CD4-positive, alpha-beta T cell treated with Interleukin-6 for 4 hours (primary cell): ENCODE data around the gene ATG4D.
"Not testable (repeated sequence)": the region's sequence is repeated elsewhere in the genome, so short reads cannot be mapped to it uniquely, and the experiment has no call there.

Source experiments
- DNase-seq: peaks from one replicate; pipeline ENCODE4 v3.0.0-alpha.2; 2020; ENCODE audit warnings: mixed read lengths

The ATG4D gene

DNA sequence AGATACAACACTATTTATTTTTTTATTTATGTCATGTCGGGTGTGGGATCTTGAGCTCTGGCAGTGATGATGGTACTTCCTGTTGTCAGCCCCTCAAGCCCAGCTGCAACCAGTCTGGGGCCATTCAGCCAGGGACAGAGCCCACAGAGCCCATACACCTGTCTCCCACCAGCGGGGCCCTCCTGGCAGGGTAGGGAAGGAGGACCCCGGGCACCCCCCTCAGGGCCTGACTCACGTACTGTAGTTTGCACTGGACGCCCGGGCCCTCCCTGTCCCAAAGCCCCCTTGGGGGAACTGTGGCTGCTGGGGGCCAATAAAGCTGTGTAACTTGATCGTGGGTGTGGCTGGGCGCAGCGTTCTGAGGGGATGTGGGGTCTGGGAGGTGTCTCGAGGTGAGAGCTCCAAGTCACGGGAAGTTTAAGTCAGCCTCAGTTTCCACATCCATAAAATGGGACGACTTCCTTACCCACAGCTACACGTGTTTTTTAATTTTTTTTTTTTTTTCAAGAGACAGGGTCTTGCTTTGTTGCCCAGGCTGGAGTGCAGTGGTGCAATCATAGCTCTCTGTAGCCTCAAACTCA, 9.5 kb downstream of the ATG4D start:
- no peak for DNase-seq

DNA sequence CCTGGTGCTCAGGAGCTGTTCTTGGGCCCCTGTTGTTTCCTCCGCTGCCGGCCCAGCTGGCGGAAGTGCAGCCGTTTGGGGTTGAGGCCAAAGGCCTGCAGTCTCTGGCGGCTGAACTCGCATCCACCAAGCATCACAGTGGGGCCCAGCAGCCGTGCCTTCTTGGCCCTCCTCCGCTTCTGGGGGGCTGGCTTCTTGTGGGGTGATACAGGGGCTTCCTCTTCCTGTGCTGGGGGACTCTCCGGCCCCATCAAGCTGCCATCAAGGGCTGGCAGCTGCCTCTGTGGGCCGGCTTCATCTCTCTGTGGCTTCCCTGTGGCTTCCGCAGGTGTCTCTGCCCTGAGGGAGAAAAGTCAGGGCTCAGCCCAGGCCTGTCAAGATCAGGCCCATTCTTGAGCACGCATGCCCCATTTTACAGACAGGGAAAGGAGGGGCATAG, 10.3 kb downstream of the ATG4D start:
- peak; percentile 75 for DNase-seq

DNA sequence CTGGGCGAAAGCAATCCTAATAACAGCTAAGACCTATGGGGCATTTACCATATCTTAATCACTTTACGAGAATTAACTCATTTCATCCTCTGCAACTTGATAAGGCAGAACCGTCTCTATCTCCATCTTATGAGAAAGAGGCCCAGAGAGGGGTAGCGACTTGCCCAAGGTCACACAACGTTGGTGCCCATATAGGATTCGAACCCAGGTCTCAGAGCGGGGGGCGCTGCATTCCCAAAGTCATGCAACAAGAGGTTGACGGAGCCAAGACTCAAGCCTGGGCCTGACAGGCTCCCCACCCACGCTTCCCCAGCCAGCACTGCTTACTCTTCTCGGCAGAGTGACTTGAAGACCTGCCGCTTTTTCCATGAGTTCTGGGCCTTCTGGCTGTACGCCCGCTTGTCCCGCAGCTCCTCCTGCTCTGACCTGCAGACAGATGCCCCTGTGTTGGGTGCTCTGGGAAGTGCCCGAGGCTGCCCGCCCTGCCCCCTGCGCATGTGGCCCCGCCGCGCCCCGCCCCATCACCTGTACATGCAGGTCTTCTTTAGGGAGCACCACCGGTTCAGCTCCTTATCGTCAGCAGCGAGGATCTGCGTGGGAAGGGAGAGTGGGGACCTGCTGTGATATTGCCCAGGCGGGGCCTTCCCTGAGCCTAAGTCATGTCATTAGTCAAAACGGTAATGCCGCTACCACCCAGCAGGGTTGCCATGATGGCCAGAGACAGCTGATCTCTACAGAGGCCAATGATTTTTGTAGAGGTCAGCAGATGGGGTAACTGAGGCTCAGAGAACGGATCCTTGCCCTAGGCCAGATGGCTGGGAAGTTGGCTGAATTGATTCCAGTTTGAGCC, 11.3 kb downstream of the ATG4D start:
- no peak for DNase-seq

DNA sequence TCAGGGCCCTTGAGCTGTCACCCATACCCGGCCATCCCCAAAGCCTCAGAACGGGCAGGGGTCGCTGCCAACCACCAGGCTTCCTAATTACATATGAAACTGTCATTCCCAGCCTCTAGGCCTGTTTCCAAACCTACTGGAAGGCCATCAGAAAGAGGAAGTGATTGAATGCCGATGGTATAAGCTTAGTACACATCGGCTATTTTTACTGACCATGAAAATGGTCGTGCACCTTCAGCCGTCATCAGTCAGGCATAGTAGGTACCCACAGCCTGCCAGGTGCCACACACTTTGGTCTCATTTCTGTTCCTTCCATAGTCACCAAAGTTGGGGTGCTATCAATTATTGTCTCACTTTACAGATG, 11.9 kb downstream of the ATG4D start:
- no peak for DNase-seq

DNA sequence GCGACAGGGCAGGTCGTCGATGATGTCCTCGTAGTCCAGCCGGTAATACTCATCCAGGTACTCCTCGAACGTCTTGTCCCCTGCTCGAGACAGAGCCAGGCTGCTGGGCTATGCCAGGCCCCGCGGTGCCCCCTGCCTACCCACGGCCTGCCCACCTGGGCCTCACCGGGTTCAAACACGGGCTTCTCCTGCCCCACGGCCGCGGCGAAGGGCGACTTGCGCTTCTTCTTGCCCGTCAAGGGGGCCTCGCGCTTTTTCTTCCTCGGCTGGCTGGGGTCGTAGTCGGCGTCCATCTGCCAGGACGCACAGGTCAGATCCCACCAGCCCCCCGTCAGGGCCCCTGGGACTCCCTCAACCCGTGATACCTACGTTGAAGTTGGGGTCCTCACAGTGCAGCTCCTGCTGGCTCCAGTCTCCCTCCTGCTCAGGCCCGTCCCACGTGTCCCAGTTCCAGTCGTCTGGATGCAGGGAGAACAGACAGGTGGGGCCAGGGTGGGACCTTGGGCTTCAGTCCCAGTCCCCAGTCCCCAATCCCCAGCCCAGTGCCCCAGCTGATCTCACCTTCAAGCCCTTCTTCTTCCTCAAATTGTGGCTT, 14.0 kb downstream of the ATG4D start:
- DNase-seq: no peak

DNA sequence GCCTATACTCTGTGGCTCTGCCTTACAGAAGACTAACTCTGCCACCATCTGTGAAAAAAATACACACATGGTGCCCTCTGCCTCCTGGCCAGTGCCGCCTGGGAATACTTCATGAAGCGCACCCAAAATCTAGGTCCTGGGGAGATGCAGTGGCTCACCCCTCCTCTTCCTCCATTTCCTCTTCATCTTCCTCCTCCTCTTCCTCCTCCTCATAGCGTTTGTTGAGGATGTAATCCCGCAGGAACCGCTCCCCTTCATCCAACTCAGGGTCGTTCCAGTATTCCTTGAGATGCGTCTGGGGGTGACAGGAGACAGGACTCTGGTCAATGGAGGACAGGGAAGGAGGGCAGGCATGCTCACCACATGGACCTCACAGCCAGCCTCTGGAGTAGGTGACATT, 16.4 kb downstream of the ATG4D start:
- DNase-seq: no peak

DNA sequence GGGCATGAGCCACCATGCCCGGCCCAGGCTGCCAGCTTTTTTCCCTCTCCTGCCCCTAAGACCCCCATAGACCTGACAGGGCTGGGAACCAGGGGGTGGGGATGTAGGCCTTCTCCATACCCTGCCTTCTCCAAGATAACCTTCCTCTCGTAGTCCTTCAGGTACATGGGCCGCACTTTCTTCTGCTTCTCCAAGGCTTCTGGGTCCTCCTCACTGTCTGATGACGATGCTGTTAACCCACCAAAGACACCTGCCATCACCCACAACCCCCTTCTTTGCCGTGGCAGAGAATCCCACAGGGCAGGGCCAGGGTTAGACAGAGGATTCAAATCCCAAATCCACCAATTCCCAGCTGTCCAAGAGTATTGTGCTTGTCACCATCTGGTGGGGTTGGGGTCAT, 18.9 kb downstream of the ATG4D start:
- DNase-seq: no peak

DNA sequence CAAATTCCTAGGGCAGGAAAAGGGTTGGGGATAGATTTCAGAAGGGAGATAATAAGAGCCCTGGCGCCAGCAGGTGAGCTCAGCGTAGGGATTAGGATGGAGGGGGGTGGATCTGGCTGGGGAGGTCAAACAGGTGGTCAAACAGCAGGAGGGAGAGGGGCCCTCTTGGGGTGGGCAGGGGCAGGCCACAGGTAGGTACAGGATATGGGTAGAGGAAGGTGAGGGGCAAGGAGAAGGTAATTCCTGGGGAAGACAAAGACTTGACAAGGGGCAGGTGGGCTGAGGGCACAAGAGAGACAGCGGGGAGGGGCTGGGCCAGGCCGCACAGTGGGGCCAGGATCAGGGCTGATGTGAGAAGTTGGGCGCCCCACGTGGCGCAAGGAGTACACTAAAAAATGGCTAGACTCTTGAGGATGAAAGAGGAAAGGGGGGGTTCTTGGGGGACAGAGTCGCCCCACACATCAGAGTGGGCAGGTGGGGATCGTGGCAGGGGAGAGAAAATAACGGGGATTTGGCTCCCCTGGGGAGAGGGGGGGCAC, 21.4 kb downstream of the ATG4D start:
- DNase-seq: peak; percentile 70

DNA sequence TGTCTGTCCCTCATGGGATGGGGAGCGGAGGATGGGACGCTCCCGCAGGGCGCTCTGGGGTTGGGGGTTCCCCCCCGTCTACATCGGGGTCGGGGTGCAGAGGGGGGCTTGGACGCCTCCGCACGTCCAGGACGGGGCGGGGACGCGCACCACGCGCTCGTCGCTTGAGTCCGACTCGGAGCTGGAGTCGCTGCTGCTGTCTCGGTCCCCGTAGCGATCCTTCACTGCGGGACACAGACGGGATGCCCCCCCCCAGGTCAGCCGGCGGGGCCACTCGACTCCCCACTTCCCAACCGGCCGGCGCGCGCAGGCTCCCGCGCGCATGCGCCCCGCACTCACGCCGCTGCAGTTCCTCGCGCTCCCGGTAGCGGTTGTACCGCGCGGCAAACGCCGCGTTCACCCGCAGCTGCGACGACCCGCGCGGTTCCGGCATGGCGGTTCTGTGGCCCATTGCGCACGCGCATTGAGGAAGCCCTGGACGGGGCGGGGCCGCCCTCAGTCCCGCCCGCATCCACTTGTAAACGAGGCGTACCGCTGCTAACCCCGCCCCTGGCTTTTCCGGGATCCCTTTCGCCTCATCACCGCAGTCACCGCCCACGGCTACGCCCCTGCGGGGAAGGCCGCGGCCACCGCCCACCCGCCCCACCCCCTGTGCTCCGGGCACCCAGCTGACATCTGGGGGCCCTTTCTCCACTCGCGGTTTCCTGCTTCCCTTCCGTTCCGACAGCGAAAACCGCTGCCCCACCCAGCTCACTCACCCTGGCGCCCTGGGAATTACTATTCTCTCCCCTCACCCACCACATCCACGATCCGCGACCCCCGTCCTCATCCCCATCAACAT, 22.1 kb downstream of the ATG4D start, which contains the start of gene KRI1:
Gene KRI1 (minus strand): TSS at position 444 of the 841 bp plus-strand sequence. CDS start 11 bp downstream, at position 433.
- peak; percentile 100 for DNase-seq

DNA sequence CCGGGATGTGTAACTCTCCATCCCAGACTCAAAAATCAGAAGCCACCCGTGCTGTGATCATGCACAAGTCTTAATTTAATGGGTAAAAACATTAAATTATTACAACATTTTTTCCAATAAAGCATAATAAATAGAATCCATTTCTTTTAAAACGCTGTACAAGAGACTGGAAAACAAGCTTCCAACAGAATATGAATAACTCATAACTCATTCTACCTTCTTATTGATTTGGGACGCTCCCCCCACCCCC, 22.6 kb downstream of the ATG4D start:
- DNase-seq: no peak

DNA sequence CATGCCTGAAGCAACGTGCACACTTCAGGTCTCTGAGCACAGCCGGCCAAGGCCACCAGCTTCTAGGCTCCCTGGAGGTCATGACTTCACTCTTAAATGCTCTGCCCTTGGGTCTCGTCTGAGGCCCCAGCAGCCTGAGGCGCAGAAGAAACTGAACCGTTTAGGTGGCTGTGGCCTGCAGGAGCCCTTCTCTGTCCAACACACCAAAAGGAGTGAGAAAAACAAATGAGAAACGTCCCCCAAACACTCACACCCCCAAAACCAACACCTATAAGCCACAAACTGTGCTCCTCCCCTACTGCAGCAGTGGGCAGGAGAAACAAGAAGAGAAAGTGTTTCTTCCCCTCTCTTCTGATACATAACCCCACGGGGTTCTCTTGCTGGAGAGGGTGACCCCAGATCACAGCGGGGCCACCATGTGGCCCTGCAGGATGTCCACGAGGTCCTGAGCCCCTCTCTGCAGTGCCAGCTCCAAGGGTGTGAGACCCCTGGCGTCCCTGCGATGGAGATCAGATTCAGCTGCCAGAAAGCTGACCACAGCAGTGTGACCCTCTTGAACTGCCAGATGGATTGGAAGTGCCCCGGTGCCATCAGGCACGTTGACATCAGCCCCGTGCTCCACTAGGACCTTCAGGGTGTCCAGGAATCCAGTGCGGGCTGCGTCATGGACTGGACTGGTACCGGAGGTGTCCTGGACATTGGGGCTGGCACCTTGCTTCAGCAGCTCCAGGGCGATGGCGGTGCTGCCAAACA, 23.1 kb downstream of the ATG4D start:
- DNase-seq: peak; percentile 39

DNA sequence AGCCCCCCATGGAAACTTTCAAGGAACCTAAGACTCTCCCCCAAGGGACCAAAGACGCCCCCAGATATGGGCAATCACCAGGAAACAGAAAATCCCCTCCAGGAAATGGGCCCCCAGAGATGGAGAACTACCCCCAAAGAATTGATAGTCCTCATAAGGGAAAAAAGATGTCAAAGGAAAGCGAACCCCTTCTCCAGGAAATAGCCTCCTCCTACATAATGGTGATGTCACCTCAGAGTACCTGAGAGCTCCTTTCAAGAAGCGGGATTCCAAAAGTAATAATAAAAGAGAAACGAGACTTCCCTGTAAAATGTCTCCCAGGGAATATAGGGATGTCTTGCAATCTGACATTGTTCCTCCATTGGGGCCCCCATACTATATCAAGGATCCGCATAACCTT, 24.0 kb downstream of the ATG4D start:
- no peak for DNase-seq

DNA sequence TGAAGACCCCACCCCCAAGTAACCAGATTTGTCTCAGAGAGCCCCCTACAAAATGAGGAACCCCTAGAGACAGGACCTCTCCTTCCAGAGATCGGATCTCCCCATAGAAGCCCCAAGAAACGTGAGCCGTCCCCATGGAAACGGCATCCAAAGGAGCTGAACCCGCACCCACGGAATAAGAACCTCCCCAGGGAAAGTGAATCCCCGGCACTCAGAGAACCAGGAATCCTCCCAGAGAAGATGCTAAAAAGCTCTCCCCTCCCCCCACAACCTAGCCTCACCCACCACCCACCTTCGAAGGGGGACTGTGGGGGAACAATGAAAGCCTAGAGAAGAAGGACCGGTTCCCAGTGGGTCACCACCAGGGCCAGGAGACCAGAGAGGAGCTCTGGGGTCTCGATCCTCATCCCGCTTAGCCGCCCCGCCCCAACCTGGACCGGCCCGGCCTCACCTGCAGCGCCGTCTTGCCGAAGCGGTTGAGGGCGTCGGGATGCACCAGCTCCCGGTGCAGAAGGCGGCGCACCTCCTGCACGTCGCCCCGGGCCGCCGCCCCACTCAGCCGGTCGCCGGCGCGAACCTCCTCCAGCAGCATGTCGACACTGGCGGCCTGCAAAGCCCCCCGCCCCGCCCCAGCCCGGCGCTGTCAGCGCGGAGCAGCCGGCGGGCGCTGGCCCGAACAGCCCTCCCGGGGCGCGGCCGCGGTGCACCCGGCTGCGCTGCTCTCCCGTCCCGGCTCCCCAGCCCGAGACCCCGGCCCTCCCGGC, 24.5 kb downstream of the ATG4D start:
- peak; percentile 72 for DNase-seq

DNA sequence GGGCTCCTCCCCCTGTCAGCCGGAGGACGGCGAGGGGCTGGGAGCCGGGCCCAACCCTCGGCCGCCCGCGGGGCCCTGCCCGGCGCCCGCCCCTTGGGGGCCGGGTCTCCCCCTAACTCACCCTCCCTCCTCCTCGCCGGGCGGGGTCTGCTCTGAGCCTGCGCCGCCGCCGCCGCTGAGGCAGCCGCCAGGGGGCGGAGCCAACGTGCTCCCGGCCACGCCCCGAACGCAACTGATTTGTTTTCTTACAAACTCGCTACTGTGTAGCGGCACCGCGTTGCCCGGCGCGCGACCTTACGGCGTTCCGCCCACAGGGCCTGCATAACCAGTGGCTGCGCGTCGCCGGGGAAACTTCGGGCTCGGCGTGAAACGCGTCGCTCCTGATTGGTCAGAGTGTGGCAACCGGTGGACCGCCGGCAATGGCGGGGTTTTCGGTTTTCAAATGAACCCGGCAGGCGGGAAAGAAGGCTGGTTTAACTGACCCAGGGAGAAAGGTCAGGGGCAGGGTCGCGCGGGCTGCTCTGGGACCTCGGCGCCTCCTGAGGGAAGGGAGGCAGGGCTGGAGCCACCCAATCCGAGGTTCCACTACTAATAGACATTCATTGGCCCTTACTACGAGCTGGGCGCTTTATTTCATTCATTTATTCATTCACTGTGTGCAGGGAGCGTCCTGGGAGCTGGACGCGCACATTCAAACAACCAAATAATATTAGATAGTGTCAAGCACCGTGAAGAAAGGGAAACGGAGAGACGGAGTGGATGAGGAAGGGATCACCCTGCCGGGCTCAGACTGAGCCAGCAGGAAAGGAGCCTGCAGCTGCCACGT, 25.3 kb downstream of the ATG4D start, which contains the start of gene CDKN2D:
Gene CDKN2D (minus strand): TSS at position 154 of the 826 bp plus-strand sequence. CDS start 326 bp downstream, outside the sequence.
- DNase-seq: peak; percentile 100

DNA sequence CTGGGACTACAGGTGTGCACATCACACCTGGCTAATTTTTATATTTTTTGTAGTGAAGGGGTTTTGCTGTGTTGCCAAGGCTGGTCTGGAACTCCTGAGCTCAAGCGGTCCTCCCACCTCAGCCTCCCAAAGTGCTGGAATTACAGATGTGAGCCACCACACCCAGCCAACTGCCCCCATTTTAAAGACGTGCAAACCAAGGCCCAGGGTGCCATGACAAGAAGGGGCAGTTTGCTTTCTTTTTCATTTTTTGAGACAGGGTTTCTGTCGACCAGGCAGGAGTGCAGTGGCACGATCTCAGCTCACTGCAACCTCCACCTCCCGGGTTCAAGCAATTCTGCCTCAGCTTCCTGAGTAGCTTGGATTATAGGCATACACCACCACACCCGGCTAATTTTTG, 30.1 kb downstream of the ATG4D start:
- not testable (repeated sequence) for DNase-seq

DNA sequence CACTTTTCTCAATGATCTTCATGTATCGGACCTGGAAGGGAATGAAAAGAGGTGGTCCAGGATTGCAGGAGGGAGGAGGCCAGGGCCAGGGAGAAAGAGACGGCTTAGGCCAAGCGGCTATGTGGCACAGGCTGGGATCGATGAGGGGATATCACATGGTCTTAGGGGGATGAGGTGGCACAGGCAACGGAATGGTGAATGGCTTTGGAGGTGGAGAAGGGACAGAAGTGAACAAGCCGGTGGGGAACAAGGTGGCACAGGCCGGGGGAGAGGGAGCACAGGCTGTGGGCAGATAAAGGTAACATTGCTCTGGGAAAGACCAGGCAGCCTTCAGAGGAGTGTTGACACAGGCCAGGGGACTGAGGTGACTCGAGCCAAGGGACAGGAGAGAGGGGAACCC, 30.8 kb downstream of the ATG4D start:
- no peak for DNase-seq

DNA sequence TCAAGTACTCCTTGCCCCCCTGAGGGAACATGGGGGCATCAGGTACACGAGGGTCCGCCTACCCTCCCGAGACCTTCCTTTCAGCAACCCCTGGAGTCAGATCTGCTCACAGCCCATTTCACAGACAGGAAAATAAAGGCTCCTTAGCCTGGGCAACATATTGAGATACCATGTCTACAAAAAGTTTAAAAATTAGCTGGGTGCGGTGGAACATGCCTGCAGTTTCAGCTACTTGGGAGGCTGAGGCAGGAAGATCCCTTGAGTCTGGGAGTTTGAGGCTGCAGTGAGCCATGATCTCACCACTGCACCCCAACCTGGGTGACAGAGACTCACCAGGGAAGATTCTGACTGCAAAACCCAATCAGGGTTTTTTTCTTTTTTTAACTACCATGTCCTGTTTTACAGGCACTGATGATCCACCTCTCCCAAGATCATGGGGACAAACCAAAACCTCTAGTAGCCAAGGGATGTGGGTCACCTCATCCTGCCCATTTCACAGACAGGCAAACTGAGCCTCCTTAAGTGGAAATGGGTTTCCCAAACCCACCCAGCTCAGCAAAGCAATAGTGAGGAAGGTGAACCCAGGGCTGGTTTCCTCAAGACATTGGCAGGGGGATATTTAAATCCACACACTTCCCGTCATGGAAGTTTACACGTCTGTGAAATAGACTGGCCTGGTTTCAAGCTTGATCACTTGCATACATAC, 31.5 kb downstream of the ATG4D start:
- no peak for DNase-seq

DNA sequence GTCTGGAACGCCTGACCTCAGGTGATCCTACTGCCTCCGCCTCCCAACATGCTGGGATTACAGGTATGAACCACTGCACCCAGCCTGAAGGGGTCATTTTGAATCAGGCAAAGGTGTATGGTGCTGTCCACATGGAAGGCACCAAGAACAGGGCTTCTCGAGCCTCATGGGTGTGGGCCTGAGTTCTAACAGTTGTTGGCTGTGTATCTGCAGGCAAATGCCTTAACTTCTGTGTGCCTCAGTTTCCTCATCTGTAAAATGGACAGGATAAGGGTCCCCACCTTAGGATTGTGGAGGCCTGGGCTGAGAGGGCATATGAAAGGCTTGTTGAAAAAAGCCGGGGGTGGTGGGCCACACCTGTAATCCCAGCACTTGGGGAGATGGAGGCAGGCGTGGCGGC, 34.2 kb downstream of the ATG4D start:
- no peak for DNase-seq

DNA sequence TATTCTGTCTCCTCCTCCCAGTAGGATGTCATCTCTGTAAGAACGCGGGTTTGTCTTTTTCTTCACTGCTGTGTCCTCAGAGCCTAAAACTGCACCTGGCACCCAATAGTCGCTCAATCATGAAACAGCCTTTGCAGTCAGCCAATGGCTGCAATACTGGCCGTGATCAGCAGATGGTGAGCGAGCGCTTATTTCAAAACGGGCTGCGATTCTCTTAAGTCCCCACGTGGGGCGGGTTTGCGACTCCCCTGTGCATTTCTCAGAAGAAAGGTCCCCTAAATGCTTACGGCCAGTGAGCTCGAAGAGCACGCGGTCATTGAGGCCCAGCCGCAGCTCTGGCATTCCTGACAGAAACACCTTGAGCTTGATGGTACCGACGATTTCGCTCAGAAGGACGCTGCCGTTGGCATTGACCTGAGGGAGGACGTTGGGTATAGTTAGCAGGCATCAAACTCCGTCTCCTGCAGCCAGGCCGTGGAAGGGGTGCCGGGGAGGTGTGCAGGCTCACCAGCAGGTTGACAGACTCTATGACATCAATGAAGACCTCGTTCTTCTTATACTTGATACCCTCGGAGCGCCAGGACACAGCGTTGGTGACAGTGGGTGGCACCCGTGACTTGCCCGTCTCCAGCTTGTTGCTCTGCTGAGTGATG, 37.4 kb downstream of the ATG4D start:
- peak; percentile 92 for DNase-seq
